ENCODE measurements around the gene RBM12. TPM values are rescaled to one million over a fixed set of nuclear protein-coding genes. Genes with fewer than 3 reads are reported as not detected.

Gene RBM12
- total and polyA plus RNA-seq, 8 donors: 6.2 to 46.7 (median 23.9) TPM

- peaks cover 0 to 13% (median 0%) of the 10 kb centered on the region in 3 donors for H3K36me3 ChIP-seq
- no peak for FAIRE-seq
- intact Hi-C loops (cut with DNase I): no loop called here
- no peak for ATAC-seq
- H3K27ac ChIP-seq: no peak overlapping the region
- H3K4me3 ChIP-seq: no peak overlapping the region
- H3K9me3 ChIP-seq: no peaks in the 10 kb centered on the region
- DNase-seq: no peak
- no peak for TF ChIP-seq CTCF (IDR thresholded peaks at IDR 0.05)
- peaks cover 18 to 24% (median 23%) of the 10 kb centered on the region in 3 donors for H3K4me1 ChIP-seq
- 96 to 99% methylated on average over 17 of the region's 17 CpGs for WGBS, 2 donors
- no peaks in the 10 kb centered on the region for H3K27me3 ChIP-seq
These were observed 1.2 kb upstream of the RBM12 start for GRCh38 chr20:35665949-35666288.

GRCh38 chr20:35663516-35664465 is 909 bp downstream of the RBM12 start:
- TF ChIP-seq CTCF (IDR thresholded peaks at IDR 0.05): no peak
- ATAC-seq: peak; percentile 42 to 60 (median 52)
- FAIRE-seq: no peak
- intact Hi-C loops (cut with DNase I): no loop called here
- DNase-seq: peak in 5 of 6 donors; percentile 19 to 59 (median 35)
- Histone ChIP-seq H3K36me3 (peaks cover 0 to 2% (median 0%) of the 10 kb centered on the region in 3 donors), H3K27ac (peak overlapping the region; percentile 89 to 98 (median 98)), H3K4me1 (peaks cover 18 to 35% (median 30%) of the 10 kb centered on the region in 3 donors), H3K27me3 (no peaks in the 10 kb centered on the region), H3K9me3 (no peaks in the 10 kb centered on the region), H3K4me3 (peak overlapping the region; percentile 74 to 83 (median 80))
- WGBS, 2 donors: 0% methylated on average over 28 of the region's 28 CpGs

GRCh38 chr20:35662551-35662950 is 2.1 kb downstream of the RBM12 start:
- intact Hi-C loops (cut with DNase I): no loop called here
- FAIRE-seq (no peak), ATAC-seq (no peak), DNase-seq (no peak)
- Histone ChIP-seq H3K4me1 (peaks cover 18 to 41% (median 36%) of the 10 kb centered on the region in 3 donors), H3K27ac (no peak overlapping the region), H3K9me3 (no peaks in the 10 kb centered on the region), H3K27me3 (no peaks in the 10 kb centered on the region), H3K4me3 (peak overlapping the region in 2 of 4 donors; percentile 0 to 78), H3K36me3 (no peaks in the 10 kb centered on the region)
- WGBS, 2 donors: 9 to 15% methylated on average over 2 of the region's 2 CpGs
- no peak for TF ChIP-seq CTCF (IDR thresholded peaks at IDR 0.05)

GRCh38 chr20:35661908-35662307 is 2.8 kb downstream of the RBM12 start:
- ATAC-seq: no peak
- FAIRE-seq: no peak
- H3K4me3 ChIP-seq: peak overlapping the region in 1 of 4 donors; percentile 0
- H3K27ac ChIP-seq: peak overlapping the region in 1 of 4 donors; percentile 13
- no peaks in the 10 kb centered on the region for H3K27me3 ChIP-seq
- no peak for DNase-seq
- intact Hi-C loops (cut with DNase I): no loop called here
- peaks cover 18 to 44% (median 36%) of the 10 kb centered on the region in 3 donors for H3K4me1 ChIP-seq
- H3K9me3 ChIP-seq: no peaks in the 10 kb centered on the region
- H3K36me3 ChIP-seq: no peaks in the 10 kb centered on the region
- no peak for TF ChIP-seq CTCF (IDR thresholded peaks at IDR 0.05)
- WGBS, 2 donors: 20 to 26% methylated on average over 3 of the region's 3 CpGs

- no peak for FAIRE-seq
- Histone ChIP-seq H3K4me1 (peaks cover 18 to 44% (median 36%) of the 10 kb centered on the region in 3 donors), H3K27ac (no peak overlapping the region), H3K9me3 (no peaks in the 10 kb centered on the region), H3K27me3 (no peaks in the 10 kb centered on the region), H3K36me3 (no peaks in the 10 kb centered on the region), H3K4me3 (no peak overlapping the region)
- intact Hi-C loops (cut with DNase I): no loop called here
- no peak for TF ChIP-seq CTCF (IDR thresholded peaks at IDR 0.05)
- DNase-seq: no peak
- ATAC-seq: no peak
- WGBS, 2 donors: 85 to 90% methylated on average over 2 of the region's 2 CpGs
These were observed 3.6 kb downstream of the RBM12 start for GRCh38 chr20:35661053-35661452.

Data from pancreas (tissue), 10 donors.